Large intestine (tissue), 3 donors: ENCODE results near the gene ZNHIT2. TPM values are rescaled to one million over a fixed set of nuclear protein-coding genes. Genes with fewer than 3 reads are reported as not detected.

Source experiments
- DNase-seq, 2 donors: peaks; one replicate each; pipeline versions ENCODE4 v3.0.0 to v3.0.0-alpha.2; 2013
- H3K27ac ChIP-seq: one replicate; pipeline ENCODE4 v1.5.1; 2013; ENCODE audit warnings: low read length
- H3K27me3 ChIP-seq: 2 replicates; pipeline ENCODE4 v1.6.1; 2013; ENCODE audit warnings: low read length; ENCODE audit not compliant: control insufficient read depth, insufficient read depth
- H3K36me3 ChIP-seq: 2 replicates; pipeline ENCODE4 v1.6.1; 2013; ENCODE audit warnings: low read length; ENCODE audit not compliant: control insufficient read depth, insufficient read depth
- H3K4me1 ChIP-seq: one replicate; pipeline ENCODE4 v1.6.1; 2013; ENCODE audit warnings: low read length; ENCODE audit not compliant: control insufficient read depth, insufficient read depth
- H3K4me3 ChIP-seq: one replicate; pipeline ENCODE4 v1.5.1; 2013; ENCODE audit warnings: low read length
- H3K9me3 ChIP-seq: one replicate; pipeline ENCODE4 v1.6.1; 2013; ENCODE audit warnings: mild to moderate bottlenecking, low read depth, low read length, moderate library complexity; ENCODE audit not compliant: control insufficient read depth
- WGBS: methylation state at CpG from one replicate; pipeline ENCODE4 v1.1.5; 2013; ENCODE audit warnings: low lambda C conversion rate; ENCODE audit not compliant: insufficient coverage; 5-methylcytosine and 5-hydroxymethylcytosine counted together
- polyA plus RNA-seq: library from polyadenylated mRNA; unstranded; fragments of 120-200 nt; gene quantifications from one replicate; pipeline ENCODE4 v1.2.1, GENCODE V29; 2013

Gene ZNHIT2
- polyA plus RNA-seq, 1 donor: 6.4 TPM

- no peak for DNase-seq
- no CpG with 5 or more reads among the region's 15 CpGs for WGBS
- peaks cover 14% of the 10 kb centered on the region for H3K4me1 ChIP-seq
- H3K27ac ChIP-seq: no peak overlapping the region
- H3K36me3 ChIP-seq: peaks cover 88% of the 10 kb centered on the region
- H3K4me3 ChIP-seq: no peak overlapping the region
- H3K9me3 ChIP-seq: no peaks in the 10 kb centered on the region
- no peaks in the 10 kb centered on the region for H3K27me3 ChIP-seq
Measured at GRCh38 chr11:65128182-65129145, 11.0 kb upstream of the ZNHIT2 start.

- no peak for DNase-seq
- peaks cover 83% of the 10 kb centered on the region for H3K36me3 ChIP-seq
Measured at GRCh38 chr11:65127473-65128181, 10.1 kb upstream of the ZNHIT2 start.

GRCh38 chr11:65126624-65127274, 9.2 kb upstream of the ZNHIT2 start:
- Histone ChIP-seq H3K4me3 (no peak overlapping the region), H3K36me3 (peaks cover 74% of the 10 kb centered on the region), H3K4me1 (peaks cover 6% of the 10 kb centered on the region), H3K27me3 (no peaks in the 10 kb centered on the region), H3K9me3 (no peaks in the 10 kb centered on the region), H3K27ac (no peak overlapping the region)
- no peak for DNase-seq
- WGBS: no CpG with 5 or more reads among the region's 6 CpGs

More at GRCh38 chr11:65127473-65128181, 10.1 kb upstream of the ZNHIT2 start:
- H3K27me3 ChIP-seq: no peaks in the 10 kb centered on the region
- no peak overlapping the region for H3K4me3 ChIP-seq
- no peak overlapping the region for H3K27ac ChIP-seq
- H3K4me1 ChIP-seq: peaks cover 13% of the 10 kb centered on the region
- no peaks in the 10 kb centered on the region for H3K9me3 ChIP-seq
- 100% methylated on average over 2 of the region's 12 CpGs for WGBS

GRCh38 chr11:65125197-65126056, 7.9 kb upstream of the ZNHIT2 start:
- no peak for DNase-seq
- H3K4me3 ChIP-seq: no peak overlapping the region
- no peak overlapping the region for H3K27ac ChIP-seq
- no peaks in the 10 kb centered on the region for H3K9me3 ChIP-seq
- peaks cover 16% of the 10 kb centered on the region for H3K4me1 ChIP-seq
- WGBS: no CpG with 5 or more reads among the region's 12 CpGs
- H3K36me3 ChIP-seq: peaks cover 69% of the 10 kb centered on the region
- H3K27me3 ChIP-seq: no peaks in the 10 kb centered on the region

GRCh38 chr11:65124480-65125196, 7.1 kb upstream of the ZNHIT2 start:
- Histone ChIP-seq H3K4me1 (peaks cover 20% of the 10 kb centered on the region), H3K36me3 (peaks cover 69% of the 10 kb centered on the region), H3K4me3 (no peak overlapping the region), H3K27me3 (no peaks in the 10 kb centered on the region), H3K9me3 (no peaks in the 10 kb centered on the region), H3K27ac (no peak overlapping the region)
- no CpG with 5 or more reads among the region's 5 CpGs for WGBS
- no peak for DNase-seq

GRCh38 chr11:65121865-65122696, 4.6 kb upstream of the ZNHIT2 start, which contains the start of the genes FAU and MRPL49:
Gene FAU, minus strand, starts transcription at chr11:65122134. Its CDS starts 321 bp downstream, at chr11:65121813.
Gene MRPL49, plus strand, starts transcription at chr11:65122321. Its CDS starts 26 bp downstream, at chr11:65122347.
- DNase-seq: peak; percentile 99
- 0% methylated on average over 1 of the region's 64 CpGs for WGBS
- Histone ChIP-seq H3K9me3 (no peaks in the 10 kb centered on the region), H3K4me3 (peak within 1 kb of the TSS; percentile 88), H3K27me3 (no peaks in the 10 kb centered on the region), H3K27ac (peak within 1 kb of the TSS; percentile 92), H3K4me1 (peaks cover 27% of the 10 kb centered on the region), H3K36me3 (peaks cover 60% of the 10 kb centered on the region)

- H3K4me3 ChIP-seq: peak overlapping the region; percentile 88
- H3K27ac ChIP-seq: peak overlapping the region; percentile 92
- peak; percentile 83 to 87 for DNase-seq
- no peaks in the 10 kb centered on the region for H3K9me3 ChIP-seq
- peaks cover 54% of the 10 kb centered on the region for H3K36me3 ChIP-seq
- no CpG with 5 or more reads among the region's 22 CpGs for WGBS
- no peaks in the 10 kb centered on the region for H3K27me3 ChIP-seq
- peaks cover 30% of the 10 kb centered on the region for H3K4me1 ChIP-seq
Measured at GRCh38 chr11:65121447-65121864, 4.0 kb upstream of the ZNHIT2 start.

- peaks cover 52% of the 10 kb centered on the region for H3K36me3 ChIP-seq
Measured at GRCh38 chr11:65120831-65121230, 3.3 kb upstream of the ZNHIT2 start.

GRCh38 chr11:65119670-65119995, 2.1 kb upstream of the ZNHIT2 start:
- Histone ChIP-seq H3K9me3 (no peaks in the 10 kb centered on the region), H3K27ac (no peak overlapping the region), H3K4me3 (no peak overlapping the region), H3K36me3 (peaks cover 46% of the 10 kb centered on the region), H3K27me3 (no peaks in the 10 kb centered on the region), H3K4me1 (peaks cover 37% of the 10 kb centered on the region)
- peak in 1 of 2 donors; percentile 28 for DNase-seq

More at GRCh38 chr11:65120831-65121230, 3.3 kb upstream of the ZNHIT2 start:
- peaks cover 37% of the 10 kb centered on the region for H3K4me1 ChIP-seq
- peak overlapping the region; percentile 88 for H3K4me3 ChIP-seq
- WGBS: no CpG with 5 or more reads among the region's 3 CpGs
- no peaks in the 10 kb centered on the region for H3K9me3 ChIP-seq
- no peaks in the 10 kb centered on the region for H3K27me3 ChIP-seq
- no peak for DNase-seq
- H3K27ac ChIP-seq: peak overlapping the region; percentile 92
